HepG2 (cell line): ENCODE results near the gene KANK4. TPM values are rescaled to one million over a fixed set of nuclear protein-coding genes. Genes with fewer than 3 reads are reported as not detected.

ENCODE experiments used
- ATAC-seq: fragments of 200-7000 bp; cut with Tn5 transposase; 3 replicates; pipeline ENCODE4 v1.9.1; 2020; ENCODE audit warnings: mild to moderate bottlenecking, moderate library complexity
- BruUV-seq: library from RNA; stranded (reverse); fragments of 400-500 nt; replicated peaks from 2 replicates; lab custom pipeline; 2021; lab: Mats Ljungman, UMichigan
- CTCF ChIA-PET: fragments of 300-600 bp; formaldehyde crosslinking; extraction: SDS; loops from one replicate; lab custom pipeline; 2021; ENCODE audit warnings: low total read pairs, inconsistent platforms, low intra/inter-chr PET ratio; lab: Yijun Ruan, JAX
- POLR2A ChIA-PET: fragments of 350-600 bp; sonication (Branson Sonifier 250); formaldehyde crosslinking; loops from one replicate; lab custom pipeline; 2020; ENCODE audit warnings: antibody characterized with exemption, inconsistent platforms; lab: Yijun Ruan, JAX
- DNase-seq: peaks from one replicate; pipeline ENCODE4 v3.0.0-alpha.2; 2015; ENCODE audit warnings: low spot score
- FAIRE-seq: peaks from 3 replicates; lab custom pipeline; 2011; peaks lifted over from hg19 to GRCh38; lab: Jason Lieb, UNC
- H2AFZ ChIP-seq: one replicate; pipeline ENCODE4 v1.6.1; 2011; ENCODE audit warnings: low read length, inconsistent platforms
- H3K27ac ChIP-seq: fragments of 300-600 bp; 3 replicates; pipeline ENCODE4 v1.8.0; 2011; ENCODE audit warnings: mixed run types, mild to moderate bottlenecking, mixed read lengths, low read length, inconsistent platforms; ENCODE audit not compliant: insufficient read depth; ENCODE audit errors: extremely low read length
- H3K27me3 ChIP-seq, 2 experiments: fragments of 200-600 bp in 1 of 2; 2 replicates in 1 of 2; 3 replicates in 1 of 2; pipeline versions ENCODE4 v1.6.0 to v1.8.0; 2011; ENCODE audit warnings: low read length in 2 of 2, mild to moderate bottlenecking in 2 of 2, moderate library complexity in 2 of 2, inconsistent platforms in 1 of 2; ENCODE audit not compliant: insufficient read depth in 2 of 2, control insufficient read depth in 1 of 2
- H3K36me3 ChIP-seq, 2 experiments: fragments of 200-600 bp in 1 of 2; replicated peaks in 1 of 2; 2 replicates in 1 of 2; 3 replicates in 1 of 2; pipeline versions ENCODE4 v1.5.1 to v1.8.0; 2011; ENCODE audit warnings: low read length in 2 of 2, inconsistent platforms in 1 of 2; ENCODE audit not compliant: insufficient read depth in 2 of 2, control insufficient read depth in 1 of 2
- H3K4me1 ChIP-seq: 2 replicates; pipeline ENCODE4 v1.5.1; 2012; ENCODE audit warnings: low read length, inconsistent platforms; ENCODE audit not compliant: insufficient read depth
- H3K4me2 ChIP-seq: 2 replicates; pipeline ENCODE4 v1.6.0; 2011; ENCODE audit warnings: low read depth, low read length, inconsistent platforms
- H3K4me3 ChIP-seq, 3 experiments: fragments of 200-600 bp in 1 of 3; sonication (generic), shearing (Covaris generic) in 1 of 3; replicated peaks in 1 of 3; 2 replicates each; pipeline ENCODE4 v1.5.1; 2011 to 2016; ENCODE audit warnings: low read length in 3 of 3, inconsistent platforms in 2 of 3, low read depth in 2 of 3, mild to moderate bottlenecking in 2 of 3, control low read depth in 1 of 3, mixed read lengths in 1 of 3; ENCODE audit not compliant: insufficient read depth in 1 of 3
- H3K79me2 ChIP-seq: one replicate; pipeline ENCODE4 v1.6.1; 2011; ENCODE audit warnings: low read length, inconsistent platforms; ENCODE audit not compliant: insufficient read depth
- H3K9ac ChIP-seq: 2 replicates; pipeline ENCODE4 v1.6.0; 2011; ENCODE audit warnings: mild to moderate bottlenecking, low read depth, low read length, inconsistent platforms; ENCODE audit not compliant: insufficient read depth
- H3K9me3 ChIP-seq: 2 replicates; pipeline ENCODE4 v1.5.1; 2012; ENCODE audit warnings: mild to moderate bottlenecking, low read length
- H4K20me1 ChIP-seq: 2 replicates; pipeline ENCODE4 v1.6.0; 2011; ENCODE audit warnings: inconsistent platforms, mild to moderate bottlenecking, low read length, moderate library complexity; ENCODE audit not compliant: insufficient read depth
- CREB1 ChIP-seq, 2 experiments: fragments of 450-650 bp in 1 of 2; IDR thresholded peaks; 2 replicates each; pipeline ENCODE4 v1.6.1; 2016 to 2017; ENCODE audit warnings: control low read depth in 1 of 2, mild to moderate bottlenecking in 1 of 2, missing compliant biosample characterization in 1 of 2, missing genetic modification characterization in 1 of 2
- FOSL2 ChIP-seq: sonication (generic); formaldehyde crosslinking; IDR thresholded peaks from 2 replicates; pipeline ENCODE4 v1.4.0; 2020; ENCODE audit warnings: missing genetic modification reagents
- MAFG ChIP-seq: sonication (generic); formaldehyde crosslinking; IDR thresholded peaks from 2 replicates; pipeline ENCODE4 v1.5.1; 2020; ENCODE audit warnings: mild to moderate bottlenecking, missing genetic modification reagents
- MED1 ChIP-seq: sonication (generic); formaldehyde crosslinking; IDR thresholded peaks from 2 replicates; pipeline ENCODE4 v1.4.0; 2020; ENCODE audit warnings: missing genetic modification reagents
- NR0B2 ChIP-seq: sonication (generic); formaldehyde crosslinking; IDR thresholded peaks from 2 replicates; pipeline ENCODE4 v1.4.0; 2020; ENCODE audit warnings: mild to moderate bottlenecking, missing genetic modification reagents
- POLR2AphosphoS2 ChIP-seq: IDR thresholded peaks from 2 replicates; pipeline ENCODE4 v1.6.1; 2011; ENCODE audit warnings: low read depth, low read length, improper control_type of control experiment
- SP4 ChIP-seq: sonication (generic); formaldehyde crosslinking; IDR thresholded peaks from 2 replicates; pipeline ENCODE4 v1.8.1; 2023; ENCODE audit warnings: mild to moderate bottlenecking, missing genetic modification reagents
- THAP9 ChIP-seq: sonication (generic); formaldehyde crosslinking; IDR thresholded peaks from 2 replicates; pipeline ENCODE4; 2020; ENCODE audit warnings: missing genetic modification reagents, mild to moderate bottlenecking, borderline replicate concordance
- ZNF564 ChIP-seq: sonication (generic); formaldehyde crosslinking; IDR thresholded peaks from 2 replicates; pipeline ENCODE4 v1.8.1; 2023; ENCODE audit warnings: mild to moderate bottlenecking, missing genetic modification reagents
- ZNF747 ChIP-seq: sonication (generic); formaldehyde crosslinking; IDR thresholded peaks from 2 replicates; pipeline ENCODE4 v1.8.1; 2023; ENCODE audit warnings: missing genetic modification reagents, mild to moderate bottlenecking, borderline replicate concordance
- ZSCAN21 ChIP-seq: sonication (generic); formaldehyde crosslinking; IDR thresholded peaks from 2 replicates; pipeline ENCODE4 v1.8.0; 2022; ENCODE audit warnings: mild to moderate bottlenecking, missing genetic modification reagents, moderate library complexity, borderline replicate concordance
- WGBS: methylation state at CpG from one replicate; pipeline ENCODE4 v1.1.6; 2017; ENCODE audit warnings: low lambda C conversion rate; 5-methylcytosine and 5-hydroxymethylcytosine counted together
- in situ Hi-C: cut with HindIII; loops from 2 replicates; pipeline ENCODE4 v1.10.0; 2017; ENCODE audit warnings: low pct_unique_long_range_greater_than_20kb; ENCODE audit not compliant: extremely low pct_ligation_motif_present
- intact Hi-C: fragments of 100-400 bp; cut with micrococcal nuclease; formaldehyde crosslinking; loops from one replicate; pipeline ENCODE4 v1.10.0; 2022; ENCODE audit not compliant: unreplicated experiment
- polyA plus RNA-seq, 8 experiments: library from polyadenylated mRNA; depleted of rRNA in 3 of 8; stranded (reverse) in 7 of 8; unstranded in 1 of 8; fragments of >200 nt; fragmentation: Illumina TruSeq in 4 of 8; extraction: Trizol in 4 of 8; gene quantifications; 2 replicates each; pipeline versions ENCODE4 v1.2.1 to v1.2.3, GENCODE V29; 2011 to 2016; ENCODE audit warnings: low read depth in 4 of 8, missing spikeins in 1 of 8, mixed read lengths in 1 of 8; ENCODE audit not compliant: insufficient read depth in 1 of 8
- total RNA-seq, 5 experiments: library from RNA; depleted of rRNA; stranded (reverse); fragments of >200 nt; fragmentation: Illumina TruSeq; extraction: Trizol; gene quantifications; 2 replicates each; pipeline ENCODE4 v1.2.3, GENCODE V29; 2016; ENCODE audit warnings: low read depth in 1 of 5

KANK4 gene
- total and polyA plus RNA-seq, 2 of the 13 experiments (the other 11 are each of a cell fraction or from before 2014, with no cell fraction given) = 16.1 to 25.7 TPM

DNA sequence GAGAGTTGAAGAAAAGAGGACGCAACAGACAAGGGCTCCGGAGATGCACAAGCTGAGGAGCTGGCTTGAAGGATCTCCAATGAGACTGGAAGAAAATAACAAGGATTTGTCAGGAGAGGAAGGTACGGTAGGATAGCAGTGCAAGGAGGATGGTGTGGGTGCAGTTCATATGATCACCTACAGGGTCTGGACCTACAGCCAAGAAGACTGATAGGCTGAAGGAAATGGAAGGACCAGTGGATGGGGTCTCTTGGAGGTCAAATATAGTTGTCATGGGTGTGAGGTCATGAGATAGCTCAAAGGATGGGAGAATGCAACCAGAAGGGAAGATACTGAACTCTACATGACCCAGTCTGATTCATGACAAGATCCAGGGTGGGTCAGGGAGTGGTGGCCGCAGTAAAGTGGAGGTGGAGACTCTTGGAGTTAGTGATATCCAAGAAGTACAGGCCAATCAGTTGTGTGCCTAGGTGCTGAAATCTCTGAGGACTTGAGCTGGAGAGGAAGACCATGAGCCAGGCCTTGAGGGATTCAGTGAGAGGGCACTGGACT lies 15.3 kb upstream of the KANK4 start:
- intact Hi-C loops (no loop called here), in situ Hi-C loops (no loop called here)
- 87% methylated on average over 4 of the region's 4 CpGs for WGBS
- no peak overlapping the region for H3K9ac ChIP-seq
- no peak overlapping the region for H2AFZ ChIP-seq
- no peaks in the 10 kb centered on the region; a peak in 1 of 5 replicates for H3K27me3 ChIP-seq
- H4K20me1 ChIP-seq = no peaks in the 10 kb centered on the region
- ChIA-PET POLR2A (no interaction called here), CTCF (no interaction called here)
- H3K4me1 ChIP-seq = peaks cover 26% of the 10 kb centered on the region
- H3K79me2 ChIP-seq = no peaks in the 10 kb centered on the region
- TF ChIP-seq NR0B2 (no peak), ZSCAN21 (CRISPR knock-in tag) (no peak), MAFG (CRISPR knock-in tag) (no peak), CREB1 (IDR thresholded peaks at IDR 0.05) (0 out of 2 replicates have a peak, but pooled peaks have one; percentile 19), CREB1 (CRISPR knock-in tag; IDR thresholded peaks at IDR 0.05) (no peak)
- no peak overlapping the region for H3K4me2 ChIP-seq
- H3K4me3 ChIP-seq = no peak overlapping the region
- no peaks in the 10 kb centered on the region for H3K9me3 ChIP-seq
- DNase-seq = no peak
- no peak for FAIRE-seq
- ATAC-seq = no peak
- no peaks in the 10 kb centered on the region for H3K36me3 ChIP-seq
- no peak overlapping the region for H3K27ac ChIP-seq
- BruUV-seq = no TSS peak

DNA sequence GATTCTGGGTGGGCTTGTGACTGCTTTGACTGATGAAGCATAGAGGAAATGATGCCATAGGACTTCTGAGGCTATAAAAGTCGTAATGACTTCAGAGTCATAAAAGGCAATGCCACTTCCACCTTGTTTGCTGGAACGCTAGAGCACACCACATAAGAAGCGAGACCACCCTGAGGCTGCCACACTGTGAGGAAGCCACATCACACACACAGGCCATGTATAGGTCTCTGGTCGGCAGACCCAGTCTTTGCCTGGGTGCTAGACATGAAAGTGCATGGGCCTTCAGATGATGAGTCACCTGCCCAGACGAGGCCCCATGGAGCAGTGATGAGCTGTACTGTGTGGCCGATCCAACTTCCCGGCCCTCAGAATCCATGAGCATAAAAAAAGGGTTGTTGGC lies 14.2 kb upstream of the KANK4 start:
- BruUV-seq = no TSS peak
- ChIA-PET POLR2A (no interaction called here), CTCF (no interaction called here)
- no peaks in the 10 kb centered on the region for H3K9me3 ChIP-seq
- no peaks in the 10 kb centered on the region; a peak in 1 of 5 replicates for H3K27me3 ChIP-seq
- WGBS = 53% methylated on average over 4 of the region's 7 CpGs
- ATAC-seq = peak; percentile 9; the same call in 1 of the 3 replicates
- TF ChIP-seq POLR2AphosphoS2 (no peak), THAP9 (peak; percentile 76; the same call in 1 of the 2 replicates), FOSL2 (CRISPR knock-in tag) (peak; percentile 87), ZNF564 (CRISPR knock-in tag) (peak; percentile 94; the same call in 1 of the 2 replicates), ZNF747 (CRISPR knock-in tag) (no peak), SP4 (no peak), MED1 (no peak)
- TF ChIP-seq, all 625 proteins: peak for 3
- Histone ChIP-seq H2AFZ (no peak overlapping the region), H3K4me3 (no peak overlapping the region), H3K27ac (no peak overlapping the region), H3K4me1 (peaks cover 15% of the 10 kb centered on the region), H3K36me3 (no peaks in the 10 kb centered on the region), H3K79me2 (no peaks in the 10 kb centered on the region), H3K4me2 (no peak overlapping the region), H4K20me1 (no peaks in the 10 kb centered on the region), H3K9ac (no peak overlapping the region)
- FAIRE-seq = no peak
- no peak for DNase-seq
- intact Hi-C loops (no loop called here), in situ Hi-C loops (no loop called here)
